IMR-90 (cell line): ENCODE measurements around the gene ATP8B4. TPM values are rescaled to one million over a fixed set of nuclear protein-coding genes. Genes with fewer than 3 reads are reported as not detected.

ENCODE experiments used
- ATAC-seq: fragments of 200-7000 bp; cut with Tn5 transposase; 2 replicates; pipeline ENCODE4 v1.9.1; 2020; ENCODE audit warnings: low read depth, mild to moderate bottlenecking, moderate library complexity
- BruUV-seq: library from RNA; stranded (reverse); fragments of 400-500 nt; replicated peaks from 2 replicates; lab custom pipeline; 2021; lab: Mats Ljungman, UMichigan
- CTCF ChIA-PET: fragments of 300-600 bp; formaldehyde crosslinking; extraction: SDS; loops from one replicate; lab custom pipeline; 2021; ENCODE audit warnings: antibody characterized with exemption; lab: Yijun Ruan, JAX
- POLR2A ChIA-PET: fragments of 300-600 bp; sonication (Branson Sonifier 250); formaldehyde crosslinking; loops from one replicate; lab custom pipeline; 2022; ENCODE audit warnings: antibody characterized with exemption; ENCODE audit not compliant: unreplicated experiment; lab: Charles Lee
- DNase-seq: peaks from one replicate; pipeline ENCODE4 v3.0.0; 2013
- H2AFZ ChIP-seq: replicated peaks from 2 replicates; pipeline ENCODE3; 2013; ENCODE audit warnings: low read length, mild to moderate bottlenecking; ENCODE audit not compliant: poor library complexity
- H2AK5ac ChIP-seq: 2 replicates; pipeline ENCODE4 v1.6.1; 2013; ENCODE audit warnings: low read depth, low read length, inconsistent platforms
- H2AK9ac ChIP-seq: replicated peaks from 2 replicates; pipeline ENCODE3; 2013; ENCODE audit warnings: mild to moderate bottlenecking, low read depth, low read length, moderate library complexity; ENCODE audit not compliant: poor library complexity
- H2BK120ac ChIP-seq: 2 replicates; pipeline ENCODE4 v1.6.1; 2013; ENCODE audit warnings: low read depth, low read length, inconsistent platforms
- H2BK15ac ChIP-seq: 3 replicates; pipeline ENCODE4 v1.6.1; 2013; ENCODE audit warnings: low read depth, low read length, inconsistent platforms
- H2BK20ac ChIP-seq: 2 replicates; pipeline ENCODE4 v1.6.1; 2013; ENCODE audit warnings: low read depth, mild to moderate bottlenecking, inconsistent platforms, low read length, moderate library complexity
- H2BK5ac ChIP-seq: 2 replicates; pipeline ENCODE4 v1.6.1; 2013; ENCODE audit warnings: mild to moderate bottlenecking, low read depth, low read length, inconsistent platforms; ENCODE audit not compliant: poor library complexity, severe bottlenecking
- H3K14ac ChIP-seq: replicated peaks from 2 replicates; pipeline ENCODE4 v1.6.1; 2013; ENCODE audit warnings: low read depth, low read length, inconsistent platforms
- H3K18ac ChIP-seq: 2 replicates; pipeline ENCODE4 v1.6.1; 2013; ENCODE audit warnings: low read depth, low read length, control low read depth
- H3K23ac ChIP-seq: 2 replicates; pipeline ENCODE4 v1.6.1; 2013; ENCODE audit warnings: low read depth, low read length, inconsistent platforms
- H3K27ac ChIP-seq: 2 replicates; pipeline ENCODE4 v1.5.1; 2013; ENCODE audit warnings: mild to moderate bottlenecking, control low read depth, low read length; ENCODE audit not compliant: insufficient read depth
- H3K27me3 ChIP-seq: 2 replicates; pipeline ENCODE4 v1.6.1; 2013; ENCODE audit warnings: low read length; ENCODE audit not compliant: control insufficient read depth, insufficient read depth
- H3K36me3 ChIP-seq: 2 replicates; pipeline ENCODE4 v1.6.1; 2013; ENCODE audit warnings: low read length, mixed read lengths; ENCODE audit not compliant: control insufficient read depth, insufficient read depth
- H3K4ac ChIP-seq: 2 replicates; pipeline ENCODE4 v1.6.1; 2013; ENCODE audit warnings: low read depth, low read length, inconsistent platforms
- H3K4me1 ChIP-seq: 2 replicates; pipeline ENCODE4 v1.6.1; 2013; ENCODE audit warnings: low read length, mixed read lengths; ENCODE audit not compliant: control insufficient read depth, insufficient read depth
- H3K4me2 ChIP-seq: 2 replicates; pipeline ENCODE4 v1.6.1; 2013; ENCODE audit warnings: low read depth, mild to moderate bottlenecking, control low read depth, low read length, moderate library complexity
- H3K4me3 ChIP-seq: 2 replicates; pipeline ENCODE4 v1.5.1; 2013; ENCODE audit warnings: low read depth, mild to moderate bottlenecking, control low read depth, low read length, moderate library complexity; ENCODE audit not compliant: insufficient read depth
- H3K56ac ChIP-seq: 2 replicates; pipeline ENCODE4 v1.6.1; 2013; ENCODE audit warnings: low read length, inconsistent platforms; ENCODE audit not compliant: insufficient read depth; ENCODE audit errors: extremely low read depth
- H3K79me1 ChIP-seq, 2 experiments: 2 replicates each; pipeline ENCODE4 v1.6.1; 2013; ENCODE audit warnings: low read length in 2 of 2, inconsistent platforms in 1 of 2, low read depth in 1 of 2
- H3K9ac ChIP-seq: 2 replicates; pipeline ENCODE4 v1.6.1; 2013; ENCODE audit warnings: low read depth, low read length, control low read depth
- H3K9me1 ChIP-seq: 2 replicates; pipeline ENCODE4 v1.6.1; 2013; ENCODE audit warnings: low read length, inconsistent platforms; ENCODE audit not compliant: insufficient read depth
- H3K9me3 ChIP-seq: 2 replicates; pipeline ENCODE4 v1.6.1; 2013; ENCODE audit warnings: low read length; ENCODE audit not compliant: control insufficient read depth, insufficient read depth
- H4K20me1 ChIP-seq: 2 replicates; pipeline ENCODE4 v1.6.1; 2013; ENCODE audit warnings: low read length, inconsistent platforms; ENCODE audit not compliant: insufficient read depth
- H4K5ac ChIP-seq: 2 replicates; pipeline ENCODE4 v1.6.1; 2013; ENCODE audit warnings: mild to moderate bottlenecking, low read depth, low read length, control low read depth
- H4K8ac ChIP-seq, 2 experiments: 2 replicates each; pipeline ENCODE4 v1.6.1; 2013; ENCODE audit warnings: low read depth in 2 of 2, low read length in 2 of 2, control low read depth in 1 of 2, inconsistent platforms in 1 of 2
- H4K91ac ChIP-seq: 2 replicates; pipeline ENCODE4 v1.6.1; 2013; ENCODE audit warnings: low read depth, low read length, inconsistent platforms; ENCODE audit not compliant: insufficient read depth
- BHLHE40 ChIP-seq: fragments of 150-350 bp; IDR thresholded peaks from 2 replicates; pipeline ENCODE4 v1.6.1; 2016; ENCODE audit warnings: mild to moderate bottlenecking, low read depth, low read length
- CEBPB ChIP-seq: IDR thresholded peaks from 2 replicates; pipeline ENCODE4 v1.6.1; 2012; ENCODE audit warnings: low read depth, low read length, improper control_type of control experiment
- CHD1 ChIP-seq: IDR thresholded peaks from 2 replicates; pipeline ENCODE4 v1.6.1; 2012; ENCODE audit warnings: low read depth, low read length, improper control_type of control experiment
- CTCF ChIP-seq: conservative IDR thresholded peaks from 2 replicates; pipeline ENCODE4 v1.5.1; 2012; ENCODE audit warnings: mild to moderate bottlenecking, low read depth, low read length, improper control_type of control experiment
- ELK1 ChIP-seq: fragments of 150-350 bp; IDR thresholded peaks from 2 replicates; pipeline ENCODE4 v1.6.1; 2016; ENCODE audit warnings: low read depth, mild to moderate bottlenecking, low read length, moderate library complexity, borderline replicate concordance
- FOS ChIP-seq: fragments of 150-350 bp; IDR thresholded peaks from 2 replicates; pipeline ENCODE4 v1.6.1; 2016; ENCODE audit warnings: low read depth, low read length
- MAFK ChIP-seq: IDR thresholded peaks from 2 replicates; pipeline ENCODE4 v1.6.1; 2012; ENCODE audit warnings: low read depth, low read length, improper control_type of control experiment
- MAZ ChIP-seq: IDR thresholded peaks from 2 replicates; pipeline ENCODE4 v1.6.1; 2012; ENCODE audit warnings: low read depth, mild to moderate bottlenecking, low read length, improper control_type of control experiment, moderate library complexity, borderline replicate concordance
- MXI1 ChIP-seq: IDR thresholded peaks from 2 replicates; pipeline ENCODE4 v1.6.1; 2012; ENCODE audit warnings: low read depth, mild to moderate bottlenecking, low read length, moderate library complexity, borderline replicate concordance
- POLR2A ChIP-seq: IDR thresholded peaks from 2 replicates; pipeline ENCODE4 v1.6.1; 2012; ENCODE audit warnings: mild to moderate bottlenecking, low read depth, low read length
- RFX5 ChIP-seq: IDR thresholded peaks from 2 replicates; pipeline ENCODE4 v1.8.0; 2012; ENCODE audit warnings: low read depth, mild to moderate bottlenecking, low read length, moderate library complexity
- SMC3 ChIP-seq: fragments of 150-350 bp; IDR thresholded peaks from 2 replicates; pipeline ENCODE4 v1.6.1; 2016; ENCODE audit warnings: low read depth, mild to moderate bottlenecking, antibody characterized with exemption, low read length, moderate library complexity
- WGBS, 2 experiments: methylation state at CpG; one replicate each; pipeline versions ENCODE4 v1.1.5 to v1.1.7; 2013; ENCODE audit warnings: missing lambda C conversion rate in 2 of 2; ENCODE audit not compliant: insufficient read length in 1 of 2; ENCODE audit errors: extremely low coverage in 2 of 2; 5-methylcytosine and 5-hydroxymethylcytosine counted together
- dilution Hi-C: fragments of 300-500 bp; cut with HindIII; formaldehyde crosslinking; loops from one replicate; pipeline ENCODE4 v1.14.3; 2018; ENCODE audit warnings: low sequenced_read_pairs; ENCODE audit not compliant: unreplicated experiment
- in situ Hi-C: fragments of 300-500 bp; cut with MboI; formaldehyde crosslinking; loops from 3 replicates; pipeline ENCODE4 v1.14.3; 2019; ENCODE audit warnings: low sequenced_read_pairs, inconsistent platforms, mixed read lengths
- intact Hi-C: fragments of 100-400 bp; cut with micrococcal nuclease; formaldehyde crosslinking; loops from 2 replicates; pipeline ENCODE4 v1.10.0; 2022
- polyA plus RNA-seq, 3 experiments: library from polyadenylated mRNA; depleted of rRNA; stranded (reverse); fragments of >200 nt; gene quantifications; 2 replicates each; pipeline ENCODE4 v1.2.3, GENCODE V29; 2012; ENCODE audit warnings: low replicate concordance in 1 of 3
- total RNA-seq: library from RNA; depleted of rRNA; stranded (reverse); fragments of >200 nt; gene quantifications from 2 replicates; pipeline ENCODE4 v1.2.3, GENCODE V29; 2012

The ATP8B4 gene
- total and polyA plus RNA-seq, 2 of the 4 experiments (the other 2 are of a cell fraction), result 0.12 to 0.54 TPM

- H3K4me1 ChIP-seq, result 0 out of 2 replicates have a peak, but pooled peaks cover 2% of the 10 kb centered on the region
- CTCF ChIA-PET, result interaction anchor here (0.5 kb wide), 1 partner anchor 1494 kb away, joined by 3 read pairs; no protein-coding TSS in a partner anchor
- no peaks in the 10 kb centered on the region for H4K20me1 ChIP-seq
- H3K4me2 ChIP-seq, result no peak overlapping the region
- H2BK20ac ChIP-seq, result no peak overlapping the region
- intact Hi-C loops, result no loop called here
- no peak overlapping the region for H2BK120ac ChIP-seq
- H4K91ac ChIP-seq, result no peak overlapping the region
- peaks cover 2% of the 10 kb centered on the region; the same call in 1 of the 2 replicates for H3K9me1 ChIP-seq
- no peaks in the 10 kb centered on the region for H3K79me1 ChIP-seq
- no peak overlapping the region for H3K4ac ChIP-seq
- no peak overlapping the region for H3K14ac ChIP-seq
- H2AFZ ChIP-seq, result no peak overlapping the region
- no peak overlapping the region for H3K27ac ChIP-seq
- no peak overlapping the region for H3K56ac ChIP-seq
- BruUV-seq, result no TSS peak
- dilution Hi-C loops, result no loop called here
- ATAC-seq (no peak), DNase-seq (no peak)
- no peak overlapping the region for H2BK5ac ChIP-seq
- POLR2A ChIA-PET, result no interaction called here
- no peak overlapping the region for H2AK9ac ChIP-seq
- no peak overlapping the region for H3K23ac ChIP-seq
- H4K5ac ChIP-seq, result no peak overlapping the region
- H4K8ac ChIP-seq, result no peak overlapping the region
- H3K36me3 ChIP-seq, result no peaks in the 10 kb centered on the region
- WGBS, 2 experiments, result no CpG with 5 or more reads among the region's 5 CpGs
- H3K27me3 ChIP-seq, result no peaks in the 10 kb centered on the region
- in situ Hi-C loops, result no loop called here
- no peaks in the 10 kb centered on the region for H3K9me3 ChIP-seq
- no peak overlapping the region for H2BK15ac ChIP-seq
- no peak overlapping the region for H3K18ac ChIP-seq
- no peak for TF ChIP-seq BHLHE40
- no peak for TF ChIP-seq CTCF
- no peak for TF ChIP-seq MAFK
- no peak for TF ChIP-seq RFX5
- TF ChIP-seq POLR2A, result no peak
- no peak for TF ChIP-seq SMC3
- TF ChIP-seq ELK1, result no peak
- no peak for TF ChIP-seq MAZ
- TF ChIP-seq FOS, result no peak
- TF ChIP-seq CHD1, result no peak
- no peak for TF ChIP-seq MXI1
- no peak for TF ChIP-seq CEBPB
- no peak overlapping the region for H3K9ac ChIP-seq
- H3K4me3 ChIP-seq, result no peak overlapping the region
- H2AK5ac ChIP-seq, result no peak overlapping the region
These were observed 100.5 kb downstream of the ATP8B4 start for GRCh38 chr15:50018491-50018890.
